ENCODE data around the gene ZFHX2.

DNA sequence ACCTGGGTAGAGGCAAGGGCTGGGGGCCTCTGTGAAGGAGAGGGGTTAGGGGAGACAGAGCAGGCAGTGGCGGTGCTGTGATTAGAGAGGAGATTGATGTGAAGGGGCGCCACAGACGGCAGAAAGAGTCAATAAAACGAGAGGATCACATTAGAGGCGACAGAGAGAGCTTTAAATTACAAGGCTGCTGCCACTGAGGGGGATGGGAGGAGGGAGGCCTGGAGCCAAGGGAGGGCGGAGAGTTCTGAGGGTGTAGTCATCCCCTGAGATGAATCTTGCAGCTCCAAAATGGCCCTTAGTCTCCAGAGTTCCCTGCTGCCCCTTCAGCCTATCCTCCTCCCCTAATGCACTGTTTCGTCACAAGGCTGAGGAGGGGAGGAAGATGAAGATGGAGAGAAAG is 12.8 kb downstream of the ZFHX2 start:
- TF ChIP-seq, protein P1, sequence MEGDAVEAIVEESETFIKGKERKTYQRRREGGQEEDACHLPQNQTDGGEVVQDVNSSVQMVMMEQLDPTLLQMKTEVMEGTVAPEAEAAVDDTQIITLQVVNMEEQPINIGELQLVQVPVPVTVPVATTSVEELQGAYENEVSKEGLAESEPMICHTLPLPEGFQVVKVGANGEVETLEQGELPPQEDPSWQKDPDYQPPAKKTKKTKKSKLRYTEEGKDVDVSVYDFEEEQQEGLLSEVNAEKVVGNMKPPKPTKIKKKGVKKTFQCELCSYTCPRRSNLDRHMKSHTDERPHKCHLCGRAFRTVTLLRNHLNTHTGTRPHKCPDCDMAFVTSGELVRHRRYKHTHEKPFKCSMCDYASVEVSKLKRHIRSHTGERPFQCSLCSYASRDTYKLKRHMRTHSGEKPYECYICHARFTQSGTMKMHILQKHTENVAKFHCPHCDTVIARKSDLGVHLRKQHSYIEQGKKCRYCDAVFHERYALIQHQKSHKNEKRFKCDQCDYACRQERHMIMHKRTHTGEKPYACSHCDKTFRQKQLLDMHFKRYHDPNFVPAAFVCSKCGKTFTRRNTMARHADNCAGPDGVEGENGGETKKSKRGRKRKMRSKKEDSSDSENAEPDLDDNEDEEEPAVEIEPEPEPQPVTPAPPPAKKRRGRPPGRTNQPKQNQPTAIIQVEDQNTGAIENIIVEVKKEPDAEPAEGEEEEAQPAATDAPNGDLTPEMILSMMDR (conservative IDR thresholded peaks at IDR 0.05 in 1 of 2, IDR thresholded peaks at IDR 0.05 in 1 of 2; ENCODE audit: extremely low read depth in 1 of 2, insufficient read depth in 1 of 2, low read depth in 1 of 2, low read length in 2 of 2): no peak
- TF ChIP-seq EZH2 (IDR thresholded peaks at IDR 0.05; ENCODE audit: borderline replicate concordance, low read length): no peak

Data from mammary epithelial cell (primary cell).